Endothelial cell of umbilical vein (primary cell): ENCODE results near the gene SLAMF8. TPM values are rescaled to one million over a fixed set of nuclear protein-coding genes. Genes with fewer than 3 reads are reported as not detected.

Experiments
- BruUV-seq: library from RNA; stranded (reverse); fragments of 400-500 nt; replicated peaks from 2 replicates; lab custom pipeline; 2021; lab: Mats Ljungman, UMichigan
- CTCF ChIA-PET: fragments of 300-600, 350-600 bp; sonication (Branson Sonifier 250); formaldehyde crosslinking; loops from one replicate; lab custom pipeline; 2021; ENCODE audit warnings: antibody characterized with exemption, inconsistent platforms; lab: Charles Lee
- POLR2A ChIA-PET: fragments of 300-600, 350-600 bp; sonication (Branson Sonifier 250); formaldehyde crosslinking; loops from one replicate; lab custom pipeline; 2021; ENCODE audit warnings: antibody characterized with exemption, inconsistent platforms; lab: Charles Lee
- DNase-seq: peaks from one replicate; pipeline ENCODE4 v3.0.0-alpha.2; 2011; ENCODE audit warnings: low read depth, low spot score
- FAIRE-seq: peaks from 2 replicates; lab custom pipeline; 2011; peaks lifted over from hg19 to GRCh38; lab: Jason Lieb, UNC
- H2AFZ ChIP-seq: 2 replicates; pipeline ENCODE4 v1.6.0; 2012; ENCODE audit warnings: low read depth, low read length, control low read depth, inconsistent platforms
- H3K27ac ChIP-seq: 2 replicates; pipeline ENCODE4 v1.5.1; 2011; ENCODE audit warnings: low read depth, mild to moderate bottlenecking, control low read depth, low read length, moderate library complexity; ENCODE audit not compliant: insufficient read depth
- H3K27me3 ChIP-seq, 2 experiments: 2 replicates each; pipeline versions ENCODE4 v1.6.0 to v1.6.1; 2011; ENCODE audit warnings: low read length in 2 of 2, mixed read lengths in 1 of 2; ENCODE audit not compliant: control insufficient read depth in 2 of 2, insufficient read depth in 2 of 2
- H3K36me3 ChIP-seq, 2 experiments: 2 replicates in 1 of 2; 3 replicates in 1 of 2; pipeline ENCODE4 v1.5.1; 2011; ENCODE audit warnings: low read length in 2 of 2, mild to moderate bottlenecking in 1 of 2, moderate library complexity in 1 of 2; ENCODE audit not compliant: control insufficient read depth in 2 of 2, insufficient read depth in 2 of 2; ENCODE audit errors: extremely low read depth in 1 of 2
- H3K4me1 ChIP-seq: 3 replicates; pipeline ENCODE4 v1.5.1; 2011; ENCODE audit warnings: mild to moderate bottlenecking, low read length; ENCODE audit not compliant: control insufficient read depth, insufficient read depth; ENCODE audit errors: extremely low read depth
- H3K4me2 ChIP-seq: 2 replicates; pipeline ENCODE4 v1.6.1; 2011; ENCODE audit warnings: low read length, control low read depth, mixed read lengths; ENCODE audit not compliant: insufficient read depth
- H3K4me3 ChIP-seq, 3 experiments: fragments of 200-600 bp in 1 of 3; sonication (generic), shearing (Covaris generic) in 1 of 3; replicated peaks in 1 of 3; 2 replicates each; pipeline ENCODE4 v1.5.1; 2011 to 2016; ENCODE audit warnings: control low read depth in 3 of 3, low read length in 3 of 3, mild to moderate bottlenecking in 2 of 3, inconsistent platforms in 1 of 3, low read depth in 1 of 3, moderate library complexity in 1 of 3; ENCODE audit not compliant: insufficient read depth in 1 of 3
- H3K79me2 ChIP-seq: 2 replicates; pipeline ENCODE4 v1.6.0; 2012; ENCODE audit warnings: low read length, inconsistent platforms; ENCODE audit not compliant: control insufficient read depth, insufficient read depth
- H3K9ac ChIP-seq: replicated peaks from 2 replicates; pipeline ENCODE3; 2011; ENCODE audit warnings: low read length, control low read depth; ENCODE audit not compliant: insufficient read depth; ENCODE audit errors: extremely low read depth
- H3K9me1 ChIP-seq: replicated peaks from 3 replicates; pipeline ENCODE4 v1.6.0; 2011; ENCODE audit warnings: mild to moderate bottlenecking, low read length; ENCODE audit not compliant: control insufficient read depth, insufficient read depth; ENCODE audit errors: extremely low read depth
- H3K9me3 ChIP-seq: replicated peaks from 2 replicates; pipeline ENCODE4 v1.5.1; 2012; ENCODE audit warnings: low read length, inconsistent platforms; ENCODE audit not compliant: control insufficient read depth, insufficient read depth
- H4K20me1 ChIP-seq: replicated peaks from 2 replicates; pipeline ENCODE3; 2011; ENCODE audit warnings: mild to moderate bottlenecking, low read length; ENCODE audit not compliant: control insufficient read depth, insufficient read depth; ENCODE audit errors: extremely low read depth
- EZH2 ChIP-seq: IDR thresholded peaks from 2 replicates; pipeline ENCODE4 v1.6.1; 2012; ENCODE audit warnings: borderline replicate concordance, low read depth, mild to moderate bottlenecking, moderate library complexity, low read length, inconsistent platforms; ENCODE audit not compliant: severe bottlenecking
- FOS ChIP-seq: IDR thresholded peaks from 2 replicates; pipeline ENCODE4 v1.6.1; 2011; ENCODE audit warnings: mild to moderate bottlenecking, low read length, moderate library complexity, borderline replicate concordance; ENCODE audit not compliant: insufficient read depth
- GATA2 ChIP-seq: IDR thresholded peaks from 2 replicates; pipeline ENCODE4 v1.7.0; 2011; ENCODE audit warnings: low read depth, mild to moderate bottlenecking, moderate library complexity, mixed read lengths, low read length; ENCODE audit not compliant: insufficient read length, insufficient read depth
- JUN ChIP-seq: IDR thresholded peaks from 2 replicates; pipeline ENCODE4 v1.6.1; 2011; ENCODE audit warnings: borderline replicate concordance, low read depth; ENCODE audit not compliant: insufficient read length, insufficient read depth
- MYC ChIP-seq: IDR thresholded peaks from one replicate; pipeline ENCODE4 v1.6.1; 2011; ENCODE audit warnings: mild to moderate bottlenecking, low read depth, low read length
- POLR2A ChIP-seq: IDR thresholded peaks from 2 replicates; pipeline ENCODE4 v1.6.1; 2012; ENCODE audit warnings: low read depth, mild to moderate bottlenecking, control low read depth, low read length
- dilution Hi-C: fragments of 300-500 bp; cut with MboI; formaldehyde crosslinking; loops from one replicate; pipeline ENCODE4 v1.15.0; 2019; ENCODE audit warnings: low sequenced_read_pairs; ENCODE audit not compliant: extremely low pct_ligation_motif_present
- intact Hi-C: fragments of 100-400 bp; cut with micrococcal nuclease; formaldehyde crosslinking; loops from one replicate; pipeline ENCODE4 v1.10.0; 2022
- polyA plus RNA-seq, 4 experiments: library from polyadenylated mRNA; depleted of rRNA in 3 of 4; stranded (reverse) in 3 of 4; unstranded in 1 of 4; fragments of >200 nt; gene quantifications; 2 replicates each; pipeline versions ENCODE4 v1.2.1 to v1.2.3, GENCODE V29; 2011 to 2012; ENCODE audit warnings: missing spikeins in 1 of 4
- total RNA-seq: library from RNA; stranded (reverse); gene quantifications from 2 replicates; pipeline ENCODE4 v1.2.3, GENCODE V29; 2021
- TF ChIP-seq, protein P1 (sequence below), 2 donors: IDR thresholded peaks; 1 replicate in 1 of 2; 2 replicates in 1 of 2; pipeline ENCODE4 v1.5.1; 2011; ENCODE audit warnings: low read length in 2 of 2, mild to moderate bottlenecking in 2 of 2, moderate library complexity in 2 of 2, control low read depth in 1 of 2, inconsistent platforms in 1 of 2, low read depth in 1 of 2; ENCODE audit not compliant: insufficient read depth in 1 of 2; ENCODE audit errors: extremely low read depth in 1 of 2

Gene SLAMF8
- total and polyA plus RNA-seq, 2 donors (not counting 3 experiments of a cell fraction or from before 2014, with no cell fraction given), result not detected

DNA sequence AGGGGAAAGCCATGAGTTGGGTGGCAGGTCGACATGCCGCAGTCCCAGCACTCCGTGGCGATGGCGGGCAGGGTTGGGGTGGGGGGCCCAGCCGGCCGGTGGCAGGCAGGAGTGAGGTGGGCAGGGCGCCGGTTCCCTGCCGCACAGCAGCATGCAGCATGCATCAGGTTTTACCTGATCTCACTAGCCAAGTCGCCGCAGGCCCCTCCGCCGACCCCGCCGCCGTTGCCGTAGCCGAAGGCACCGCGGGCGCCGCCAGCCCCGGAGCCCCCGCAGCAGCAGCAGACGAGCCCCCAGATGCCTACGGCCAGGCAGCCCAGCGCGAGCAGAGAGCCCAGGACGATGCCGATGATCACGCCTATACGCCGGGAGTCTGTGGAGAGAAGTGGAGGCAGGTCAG is 29.0 kb downstream of the SLAMF8 start:
- Histone ChIP-seq H4K20me1 (no peaks in the 10 kb centered on the region), H3K9ac (no peak overlapping the region), H3K36me3 (no peaks in the 10 kb centered on the region), H3K4me1 (peaks cover 12% of the 10 kb centered on the region), H2AFZ (no peak overlapping the region), H3K9me3 (no peaks in the 10 kb centered on the region), H3K4me2 (no peak overlapping the region), H3K79me2 (no peaks in the 10 kb centered on the region), H3K27me3 (no peaks in the 10 kb centered on the region), H3K4me3 (no peak overlapping the region), H3K27ac (no peak overlapping the region), H3K9me1 (no peaks in the 10 kb centered on the region)
- CTCF ChIA-PET, result interaction anchor here (0.7 to 1.0 kb wide), 2 partner anchors 35 to 57 kb away, joined by 3 read pairs; no protein-coding TSS in a partner anchor
- TF ChIP-seq JUN (no peak), POLR2A (no peak), MYC (no peak), FOS (no peak), EZH2 (no peak), GATA2 (no peak)
- TF ChIP-seq, protein P1, sequence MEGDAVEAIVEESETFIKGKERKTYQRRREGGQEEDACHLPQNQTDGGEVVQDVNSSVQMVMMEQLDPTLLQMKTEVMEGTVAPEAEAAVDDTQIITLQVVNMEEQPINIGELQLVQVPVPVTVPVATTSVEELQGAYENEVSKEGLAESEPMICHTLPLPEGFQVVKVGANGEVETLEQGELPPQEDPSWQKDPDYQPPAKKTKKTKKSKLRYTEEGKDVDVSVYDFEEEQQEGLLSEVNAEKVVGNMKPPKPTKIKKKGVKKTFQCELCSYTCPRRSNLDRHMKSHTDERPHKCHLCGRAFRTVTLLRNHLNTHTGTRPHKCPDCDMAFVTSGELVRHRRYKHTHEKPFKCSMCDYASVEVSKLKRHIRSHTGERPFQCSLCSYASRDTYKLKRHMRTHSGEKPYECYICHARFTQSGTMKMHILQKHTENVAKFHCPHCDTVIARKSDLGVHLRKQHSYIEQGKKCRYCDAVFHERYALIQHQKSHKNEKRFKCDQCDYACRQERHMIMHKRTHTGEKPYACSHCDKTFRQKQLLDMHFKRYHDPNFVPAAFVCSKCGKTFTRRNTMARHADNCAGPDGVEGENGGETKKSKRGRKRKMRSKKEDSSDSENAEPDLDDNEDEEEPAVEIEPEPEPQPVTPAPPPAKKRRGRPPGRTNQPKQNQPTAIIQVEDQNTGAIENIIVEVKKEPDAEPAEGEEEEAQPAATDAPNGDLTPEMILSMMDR (IDR thresholded peaks at IDR 0.05; ENCODE audit: extremely low read depth in 1 of 2, insufficient read depth in 1 of 2, low read depth in 1 of 2, low read length in 2 of 2), result no peak
- no peak for DNase-seq
- no peak for FAIRE-seq
- BruUV-seq, result no TSS peak
- dilution Hi-C loops, result no loop called here
- POLR2A ChIA-PET, result no interaction called here
- intact Hi-C loops, result loop anchor here (2.0 kb wide), 1 partner anchor 27 kb away; no protein-coding TSS in a partner anchor
